Ovary (tissue), 9 donors: Measurements from ENCODE around the gene DNMT3A. TPM values are rescaled to one million over a fixed set of nuclear protein-coding genes. Genes with fewer than 3 reads are reported as not detected.

Experiments
- DNase-seq, 5 donors: peaks; one replicate each; pipeline ENCODE4 v3.0.0-alpha.2; 2019 to 2020
- H3K27ac ChIP-seq, 2 donors: fragments of 200-600 bp; one replicate each; pipeline versions ENCODE4 v1.5.1 to v1.8.0; 2019 to 2022
- H3K27me3 ChIP-seq: fragments of 200-600 bp; one replicate; pipeline ENCODE4 v1.8.0; 2022
- H3K36me3 ChIP-seq: fragments of 200-600 bp; sonication (generic); one replicate; pipeline ENCODE4 v1.5.1; 2019
- H3K4me1 ChIP-seq: one replicate; pipeline ENCODE4 v1.8.1; 2013; ENCODE audit warnings: mild to moderate bottlenecking, moderate library complexity; ENCODE audit not compliant: insufficient read depth
- H3K4me3 ChIP-seq: fragments of 200-600 bp; sonication (generic); one replicate; pipeline ENCODE4 v1.5.1; 2017
- H3K9me3 ChIP-seq, 2 donors: fragments of 200-600 bp in 1 of 2; sonication (generic) in 1 of 2; one replicate each; pipeline versions ENCODE4 v1.5.1 to v1.8.1; 2013 to 2019; ENCODE audit warnings: mild to moderate bottlenecking in 1 of 2, moderate library complexity in 1 of 2
- CTCF ChIP-seq, 3 donors: fragments of 450-650 bp in 2 of 3; fragments of 200-600 bp in 1 of 3; IDR thresholded peaks; one replicate each; pipeline versions ENCODE4 v1.5.1 to v1.8.0; 2016 to 2022; ENCODE audit warnings: antibody characterized with exemption in 3 of 3, mild to moderate bottlenecking in 1 of 3
- EP300 ChIP-seq: sonication (generic); formaldehyde crosslinking; IDR thresholded peaks from one replicate; pipeline ENCODE4 v1.6.1; 2017; ENCODE audit warnings: antibody characterized with exemption
- POLR2A ChIP-seq: fragments of 450-650 bp; IDR thresholded peaks from one replicate; pipeline ENCODE4 v1.6.1; 2017; ENCODE audit warnings: antibody characterized with exemption, mild to moderate bottlenecking, moderate library complexity
- whole genome bisulfite sequencing, 3 donors: extraction: QIAGEN DNeasy Blood & Tissue Kit in 1 of 3; methylation state at CpG; one replicate each; pipeline versions ENCODE4 v1.1.5 to v1.1.7; 2013 to 2017; 5-methylcytosine and 5-hydroxymethylcytosine counted together
- intact Hi-C, 4 donors: fragments of 100-400 bp; cut with DNase I; formaldehyde crosslinking; loops; one replicate each; pipeline versions ENCODE4 v1.11.0 to v1.15.1; 2022 to 2023
- polyA plus RNA-seq, 2 donors: library from polyadenylated mRNA; stranded (reverse); fragments of 200-250 nt in 1 of 2; fragments of 350-450 nt in 1 of 2; fragmentation: Illumina TruSeq in 1 of 2; extraction: RNeasy Lipid Tissue Mini Kit (QIAGEN cat#74804) in 1 of 2; gene quantifications; one replicate each; pipeline ENCODE4 v1.2.3, GENCODE V29; 2013 to 2014
- total RNA-seq, 7 donors: library from RNA; depleted of rRNA in 2 of 7; stranded (reverse); fragments of >200 nt in 2 of 7; fragmentation: NEBNext Ultra II Directional in 3 of 7; extraction: Animal tissue kit (Norgen Biotek cat#: 25700) in 3 of 7; gene quantifications; one replicate each; pipeline versions ENCODE4 v1.1.0 to v1.2.4, GENCODE V29; 2016 to 2023
- donor health status: DM: no; HTN: no; CAD: no; lungs with moderate emphysema.
- donor health status: DM: no; HTN: no; CAD: no.
- donor health status: Bipolar disorder and iron deficiency.
- donor health status: DM: yes; HTN: yes; CAD: no.
- donor health status: DM: no; HTN: no; CAD: no.
- donor health status: DM: yes; HTN: yes; CAD: no.

DNMT3A gene
- total and polyA plus RNA-seq, 9 donors, result 11.3 to 72.7 (median 46.7) TPM

- no peak for TF ChIP-seq EP300
- no peak for TF ChIP-seq POLR2A
- TF ChIP-seq CTCF (IDR thresholded peaks at IDR 0.05), result no peak
- no peak for DNase-seq
- H3K4me1 ChIP-seq, result peaks cover 5% of the 10 kb centered on the region
- intact Hi-C loops, result no loop called here
- H3K4me3 ChIP-seq, result no peak overlapping the region
- no peak overlapping the region for H3K27ac ChIP-seq
- H3K36me3 ChIP-seq, result no peaks in the 10 kb centered on the region
- H3K27me3 ChIP-seq, result no peaks in the 10 kb centered on the region
- no peaks in the 10 kb centered on the region for H3K9me3 ChIP-seq
- 11 to 32% (median 25%) methylated on average over 1 of the region's 1 CpG for WGBS, 3 donors
These were observed 79.4 kb downstream of the DNMT3A start for GRCh38 chr2:25262288-25262687.

GRCh38 chr2:25259737-25260124 lies 82.0 kb downstream of the DNMT3A start:
- intact Hi-C loops, result no loop called here
- no peak for DNase-seq

GRCh38 chr2:25258847-25259736 lies 82.6 kb downstream of the DNMT3A start:
- DNase-seq, result no peak
- 91 to 93% (median 91%) methylated on average over 9 of the region's 9 CpGs for WGBS, 3 donors
- peaks cover 5% of the 10 kb centered on the region for H3K4me1 ChIP-seq
- TF ChIP-seq CTCF (IDR thresholded peaks at IDR 0.05) (no peak), POLR2A (no peak), EP300 (no peak)
- no peaks in the 10 kb centered on the region for H3K9me3 ChIP-seq
- no peak overlapping the region for H3K4me3 ChIP-seq
- no peak overlapping the region for H3K27ac ChIP-seq
- no peaks in the 10 kb centered on the region for H3K36me3 ChIP-seq
- intact Hi-C loops, result no loop called here
- no peaks in the 10 kb centered on the region for H3K27me3 ChIP-seq

More at GRCh38 chr2:25259737-25260124, 82.0 kb downstream of the DNMT3A start:
- H3K27me3 ChIP-seq, result no peaks in the 10 kb centered on the region
- peaks cover 5% of the 10 kb centered on the region for H3K4me1 ChIP-seq
- H3K36me3 ChIP-seq, result no peaks in the 10 kb centered on the region
- TF ChIP-seq EP300 (no peak), POLR2A (no peak), CTCF (IDR thresholded peaks at IDR 0.05) (no peak)
- no peaks in the 10 kb centered on the region for H3K9me3 ChIP-seq
- H3K4me3 ChIP-seq, result no peak overlapping the region
- no peak overlapping the region for H3K27ac ChIP-seq
- 82 to 88% (median 86%) methylated on average over 7 of the region's 7 CpGs for WGBS, 3 donors

GRCh38 chr2:25257931-25258846 lies 83.5 kb downstream of the DNMT3A start:
- no peak overlapping the region for H3K4me3 ChIP-seq
- 77 to 84% (median 83%) methylated on average over 8 to 9 of the region's 9 CpGs for WGBS, 3 donors
- intact Hi-C loops, result no loop called here
- TF ChIP-seq CTCF (IDR thresholded peaks at IDR 0.05), result no peak
- no peak for TF ChIP-seq EP300
- TF ChIP-seq POLR2A, result no peak
- no peak overlapping the region for H3K27ac ChIP-seq
- no peaks in the 10 kb centered on the region for H3K9me3 ChIP-seq
- no peaks in the 10 kb centered on the region for H3K27me3 ChIP-seq
- DNase-seq, result no peak
- H3K36me3 ChIP-seq, result no peaks in the 10 kb centered on the region
- peaks cover 5% of the 10 kb centered on the region for H3K4me1 ChIP-seq
